Astrocyte (in vitro differentiated cells and primary cell): ENCODE results near the gene MBD3L4. TPM values are rescaled to one million over a fixed set of nuclear protein-coding genes. Genes with fewer than 3 reads are reported as not detected.

Experiments used
- DNase-seq: peaks from one replicate; pipeline ENCODE4 v3.0.0-alpha.2; 2010; ENCODE audit warnings: low read depth
- FAIRE-seq: peaks from 2 replicates; lab custom pipeline; 2011; peaks lifted over from hg19 to GRCh38; lab: Jason Lieb, UNC
- H2AFZ ChIP-seq: 2 replicates; pipeline ENCODE4 v1.6.0; 2012; ENCODE audit warnings: low read depth, low read length, inconsistent platforms
- H3K27ac ChIP-seq: 2 replicates; pipeline ENCODE4 v1.5.1; 2011; ENCODE audit warnings: low read depth, low read length, inconsistent platforms
- H3K27me3 ChIP-seq: 2 replicates; pipeline ENCODE4 v1.6.0; 2011; ENCODE audit warnings: low read length, inconsistent platforms; ENCODE audit not compliant: insufficient read depth
- H3K36me3 ChIP-seq: 2 replicates; pipeline ENCODE4 v1.5.1; 2011; ENCODE audit warnings: low read length, inconsistent platforms; ENCODE audit not compliant: insufficient read depth
- H3K4me1 ChIP-seq: 2 replicates; pipeline ENCODE4 v1.5.1; 2011; ENCODE audit warnings: low read length, inconsistent platforms; ENCODE audit not compliant: insufficient read depth
- H3K4me2 ChIP-seq: 2 replicates; pipeline ENCODE4 v1.6.0; 2012; ENCODE audit warnings: low read length, inconsistent platforms
- H3K4me3 ChIP-seq: 2 replicates; pipeline ENCODE4 v1.5.1; 2011; ENCODE audit warnings: low read depth, mild to moderate bottlenecking, low read length, inconsistent platforms; ENCODE audit not compliant: insufficient read depth
- H3K79me2 ChIP-seq: 2 replicates; pipeline ENCODE4 v1.6.0; 2012; ENCODE audit warnings: mild to moderate bottlenecking, low read length, inconsistent platforms; ENCODE audit not compliant: insufficient read depth
- H3K9ac ChIP-seq: 2 replicates; pipeline ENCODE4 v1.6.0; 2012; ENCODE audit warnings: mild to moderate bottlenecking, low read length, inconsistent platforms
- H3K9me3 ChIP-seq: 2 replicates; pipeline ENCODE4 v1.5.1; 2012; ENCODE audit warnings: low read depth, mild to moderate bottlenecking, low read length, inconsistent platforms; ENCODE audit not compliant: insufficient read depth
- H4K20me1 ChIP-seq: 2 replicates; pipeline ENCODE4 v1.6.0; 2012; ENCODE audit warnings: low read length, inconsistent platforms; ENCODE audit not compliant: insufficient read depth
- H3K27ac Mint-ChIP-seq: one replicate; pipeline ENCODE4 v1.8.0; 2021; ENCODE audit warnings: mild to moderate bottlenecking, mixed read lengths; ENCODE audit not compliant: unreplicated experiment
- H3K27me3 Mint-ChIP-seq: one replicate; pipeline ENCODE4 v1.8.0; 2021; ENCODE audit warnings: low read depth, mixed read lengths; ENCODE audit not compliant: unreplicated experiment
- H3K36me3 Mint-ChIP-seq: one replicate; pipeline ENCODE4 v1.8.0; 2021; ENCODE audit warnings: low read depth, mixed read lengths; ENCODE audit not compliant: unreplicated experiment
- H3K4me1 Mint-ChIP-seq: one replicate; pipeline ENCODE4 v1.8.0; 2021; ENCODE audit warnings: low read depth, mixed read lengths; ENCODE audit not compliant: unreplicated experiment
- H3K4me3 Mint-ChIP-seq: one replicate; pipeline ENCODE4 v1.8.0; 2021; ENCODE audit warnings: mild to moderate bottlenecking, moderate library complexity, mixed read lengths; ENCODE audit not compliant: unreplicated experiment
- H3K9me3 Mint-ChIP-seq: one replicate; pipeline ENCODE4 v1.8.0; 2021; ENCODE audit warnings: mild to moderate bottlenecking, mixed read lengths; ENCODE audit not compliant: unreplicated experiment
- CTCF ChIP-seq: IDR thresholded peaks from 2 replicates; pipeline ENCODE4 v1.5.1; 2011; ENCODE audit warnings: low read depth, mild to moderate bottlenecking, inconsistent platforms, low read length, moderate library complexity; ENCODE audit not compliant: insufficient read depth
- EZH2 ChIP-seq: IDR thresholded peaks from 2 replicates; pipeline ENCODE4 v1.6.1; 2012; ENCODE audit warnings: mild to moderate bottlenecking, low read length, inconsistent platforms; ENCODE audit not compliant: insufficient read depth
- total RNA-seq: library from RNA; stranded (reverse); gene quantifications from 2 replicates; pipeline ENCODE4 v1.2.1, GENCODE V29; 2021

The MBD3L4 gene
- total RNA-seq, 1 donor from 2014 or later: not detected

- peaks cover 5% of the 10 kb centered on the region for H3K4me1 ChIP-seq
- H3K27me3 ChIP-seq: no peaks in the 10 kb centered on the region
- peaks cover 29% of the 10 kb centered on the region for H3K36me3 ChIP-seq
- H3K9ac ChIP-seq: no peak overlapping the region
- H2AFZ ChIP-seq: no peak overlapping the region
- Mint-ChIP-seq H3K36me3 (peaks cover 41% of the 10 kb centered on the region), H3K4me1 (peaks cover 5% of the 10 kb centered on the region), H3K27ac (no peak overlapping the region), H3K9me3 (peaks cover 14% of the 10 kb centered on the region), H3K4me3 (peak overlapping the region; percentile 36), H3K27me3 (no peaks in the 10 kb centered on the region)
- peaks cover 4% of the 10 kb centered on the region for H4K20me1 ChIP-seq
- no peak overlapping the region for H3K27ac ChIP-seq
- H3K79me2 ChIP-seq: peaks cover 20% of the 10 kb centered on the region
- H3K4me3 ChIP-seq: no peak overlapping the region
- H3K4me2 ChIP-seq: no peak overlapping the region
- TF ChIP-seq CTCF: no peak
- TF ChIP-seq EZH2: no peak
- peaks cover 14% of the 10 kb centered on the region for H3K9me3 ChIP-seq
- no peak for DNase-seq
- FAIRE-seq: no peak
Observed at GRCh38 chr19:7072541-7072940, 32.6 kb upstream of the MBD3L4 start.

- Histone ChIP-seq H3K4me2 (peak overlapping the region; percentile 87), H3K9me3 (no peaks in the 10 kb centered on the region), H2AFZ (peak overlapping the region; percentile 98), H4K20me1 (peaks cover 4% of the 10 kb centered on the region), H3K79me2 (peaks cover 20% of the 10 kb centered on the region), H3K4me3 (peak overlapping the region; percentile 87), H3K36me3 (peaks cover 16% of the 10 kb centered on the region), H3K9ac (peak overlapping the region; percentile 91), H3K27ac (peak overlapping the region; percentile 70), H3K4me1 (peaks cover 5% of the 10 kb centered on the region), H3K27me3 (no peaks in the 10 kb centered on the region)
- no peak for TF ChIP-seq CTCF
- no peak for TF ChIP-seq EZH2
- Mint-ChIP-seq H3K27ac (peak overlapping the region; percentile 58), H3K9me3 (peaks cover 7% of the 10 kb centered on the region), H3K4me3 (peak overlapping the region; percentile 94), H3K27me3 (no peaks in the 10 kb centered on the region), H3K36me3 (peaks cover 17% of the 10 kb centered on the region), H3K4me1 (peaks cover 5% of the 10 kb centered on the region)
- no peak for FAIRE-seq
- no peak for DNase-seq
Observed at GRCh38 chr19:7069904-7070226, 29.9 kb upstream of the MBD3L4 start.

- DNase-seq: peak; percentile 91
- Histone ChIP-seq H3K4me3 (peak within 1 kb of the TSS; percentile 87), H3K4me2 (peak within 1 kb of the TSS; percentile 87), H3K27ac (peak within 1 kb of the TSS; percentile 70), H2AFZ (peak within 1 kb of the TSS; percentile 98), H3K36me3 (peaks cover 14% of the 10 kb centered on the region), H3K9ac (peak within 1 kb of the TSS; percentile 91), H3K4me1 (peaks cover 5% of the 10 kb centered on the region), H3K9me3 (no peaks in the 10 kb centered on the region), H3K27me3 (no peaks in the 10 kb centered on the region), H3K79me2 (peaks cover 20% of the 10 kb centered on the region), H4K20me1 (peaks cover 4% of the 10 kb centered on the region)
- Mint-ChIP-seq H3K27ac (peak within 1 kb of the TSS; percentile 76), H3K9me3 (peaks cover 5% of the 10 kb centered on the region), H3K4me1 (peaks cover 5% of the 10 kb centered on the region), H3K4me3 (peak within 1 kb of the TSS; percentile 94), H3K27me3 (no peaks in the 10 kb centered on the region), H3K36me3 (peaks cover 15% of the 10 kb centered on the region)
- no peak for FAIRE-seq
- TF ChIP-seq EZH2 (no peak), CTCF (no peak)
Observed at GRCh38 chr19:7069042-7069903, 29.3 kb upstream of the MBD3L4 start, which contains the start of gene ZNF557. TSS of gene ZNF557 (plus strand) at chr19:7069703. CDS start at chr19:7075075, 5,372 bp downstream.
